LNCaP clone FGC (cell line): Measurements from ENCODE around the gene FAM120B.

Experiments
- DNase-seq: peaks from one replicate; pipeline ENCODE4 v3.0.0-alpha.2; 2011; ENCODE audit warnings: low read depth
- H3K4me3 ChIP-seq: 2 replicates; pipeline ENCODE4 v1.5.1; 2011; ENCODE audit warnings: mild to moderate bottlenecking, low read depth, low read length, control low read depth
- TF ChIP-seq, protein P1 (sequence below): IDR thresholded peaks from 2 replicates; pipeline ENCODE4 v1.5.1; 2012; ENCODE audit warnings: mild to moderate bottlenecking; ENCODE audit not compliant: control insufficient read depth, insufficient read depth; ENCODE audit errors: extremely low read depth

FAM120B gene

DNA sequence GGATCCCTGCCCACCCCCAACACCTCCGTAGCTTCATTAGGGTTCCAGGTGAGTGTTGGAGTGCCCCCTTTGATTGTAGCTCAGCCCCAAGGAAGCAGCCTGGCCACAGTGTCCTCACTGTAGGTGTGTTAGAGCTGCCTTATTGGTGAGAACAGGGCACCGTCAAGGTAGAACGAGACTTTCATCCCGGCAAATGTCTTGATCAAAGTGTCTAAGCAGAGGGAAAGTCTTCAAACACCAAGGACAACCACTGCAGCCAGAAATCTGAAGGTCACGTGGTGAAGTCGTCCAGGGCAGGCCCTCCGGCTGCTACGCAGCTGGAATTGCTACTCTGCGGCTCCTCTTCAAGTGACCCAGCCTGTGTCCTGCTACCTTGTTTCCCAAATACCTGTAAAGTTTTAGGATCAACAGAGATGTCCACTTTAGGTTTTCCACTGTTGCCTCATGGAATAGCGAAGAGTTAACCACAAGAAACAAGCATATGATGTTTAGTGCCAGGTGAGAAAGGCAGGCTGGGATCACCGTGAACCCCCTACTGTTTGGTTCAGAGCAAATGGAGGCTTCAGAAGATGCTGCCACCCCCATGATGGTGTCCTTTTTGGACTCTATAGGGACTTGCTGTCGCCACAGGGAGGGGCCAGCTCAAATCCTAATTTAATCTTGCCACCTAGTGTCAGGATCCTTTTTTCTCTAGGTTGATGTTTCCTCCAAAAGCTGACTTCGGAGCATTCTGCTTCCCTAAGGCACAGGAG lies 14.0 kb upstream of the FAM120B start:
- DNase-seq: no peak
- TF ChIP-seq, protein P1, sequence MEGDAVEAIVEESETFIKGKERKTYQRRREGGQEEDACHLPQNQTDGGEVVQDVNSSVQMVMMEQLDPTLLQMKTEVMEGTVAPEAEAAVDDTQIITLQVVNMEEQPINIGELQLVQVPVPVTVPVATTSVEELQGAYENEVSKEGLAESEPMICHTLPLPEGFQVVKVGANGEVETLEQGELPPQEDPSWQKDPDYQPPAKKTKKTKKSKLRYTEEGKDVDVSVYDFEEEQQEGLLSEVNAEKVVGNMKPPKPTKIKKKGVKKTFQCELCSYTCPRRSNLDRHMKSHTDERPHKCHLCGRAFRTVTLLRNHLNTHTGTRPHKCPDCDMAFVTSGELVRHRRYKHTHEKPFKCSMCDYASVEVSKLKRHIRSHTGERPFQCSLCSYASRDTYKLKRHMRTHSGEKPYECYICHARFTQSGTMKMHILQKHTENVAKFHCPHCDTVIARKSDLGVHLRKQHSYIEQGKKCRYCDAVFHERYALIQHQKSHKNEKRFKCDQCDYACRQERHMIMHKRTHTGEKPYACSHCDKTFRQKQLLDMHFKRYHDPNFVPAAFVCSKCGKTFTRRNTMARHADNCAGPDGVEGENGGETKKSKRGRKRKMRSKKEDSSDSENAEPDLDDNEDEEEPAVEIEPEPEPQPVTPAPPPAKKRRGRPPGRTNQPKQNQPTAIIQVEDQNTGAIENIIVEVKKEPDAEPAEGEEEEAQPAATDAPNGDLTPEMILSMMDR: peak; percentile 64
- H3K4me3 ChIP-seq: no peak overlapping the region

DNA sequence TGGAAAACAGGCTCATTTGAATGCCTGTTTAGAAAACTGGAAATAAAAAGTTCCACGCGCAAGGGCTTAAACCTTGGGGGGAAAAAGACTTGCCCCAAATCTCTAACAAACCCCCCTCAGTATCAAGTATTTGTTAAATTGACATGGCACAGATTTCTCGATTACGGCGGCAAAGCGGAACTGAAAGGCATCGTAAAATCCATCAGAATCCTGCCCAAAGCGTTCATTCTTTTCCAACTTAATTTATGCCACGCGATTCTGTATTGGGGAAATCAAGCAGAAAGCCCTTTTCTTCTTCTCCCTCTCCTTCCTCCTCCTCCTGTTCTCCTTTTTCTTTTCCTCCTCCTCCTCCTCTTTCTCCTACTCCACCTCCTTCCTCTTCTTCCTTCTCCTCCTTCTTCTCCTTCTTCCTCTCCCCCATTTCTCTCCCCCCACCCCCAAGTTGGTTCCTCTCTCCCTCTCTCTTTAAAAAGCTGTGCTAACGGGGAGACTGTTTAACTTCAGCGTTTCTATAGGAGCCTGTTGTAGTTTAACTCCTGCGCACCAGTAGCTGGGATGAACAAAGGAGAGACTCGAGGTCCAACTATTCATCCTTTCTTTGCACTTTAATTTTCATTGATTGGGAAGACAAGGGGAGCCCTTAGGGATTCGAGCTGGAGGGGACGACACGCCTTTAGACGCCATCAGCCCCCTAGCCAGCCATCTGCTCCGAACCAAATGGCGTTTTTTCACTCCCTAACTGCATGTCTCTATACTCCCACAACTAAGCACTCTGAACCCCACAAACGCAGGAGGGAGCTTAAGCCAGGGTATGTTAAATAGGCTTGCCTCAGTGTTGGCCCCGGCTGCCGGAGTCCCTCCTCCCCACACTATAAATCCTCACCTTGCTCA lies 13.0 kb upstream of the FAM120B start:
- TF ChIP-seq, protein P1: no peak
- no peak for DNase-seq
- no peak overlapping the region for H3K4me3 ChIP-seq

DNA sequence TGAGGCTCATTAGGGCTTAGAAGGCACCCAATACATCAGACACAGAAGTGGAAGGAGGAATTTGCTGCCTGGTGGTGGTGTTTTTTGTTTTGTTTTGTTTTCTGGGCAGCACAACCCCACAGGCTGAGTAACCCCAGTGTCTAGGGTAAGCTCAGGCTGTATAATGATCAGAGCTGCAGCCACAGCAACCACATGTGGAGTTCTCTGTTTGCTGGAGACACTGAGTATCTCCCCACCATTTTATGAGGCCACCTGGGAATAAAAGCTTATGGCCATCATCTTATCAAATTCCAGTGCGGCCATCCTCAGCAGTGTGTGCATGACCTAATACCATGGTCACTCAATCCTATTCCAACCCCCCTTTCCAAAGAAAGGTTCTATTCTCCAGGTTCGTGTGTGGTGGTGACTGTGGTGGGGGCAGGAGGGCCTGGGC lies 12.2 kb upstream of the FAM120B start:
- TF ChIP-seq, protein P1: no peak
- no peak for DNase-seq
- H3K4me3 ChIP-seq: no peak overlapping the region

DNA sequence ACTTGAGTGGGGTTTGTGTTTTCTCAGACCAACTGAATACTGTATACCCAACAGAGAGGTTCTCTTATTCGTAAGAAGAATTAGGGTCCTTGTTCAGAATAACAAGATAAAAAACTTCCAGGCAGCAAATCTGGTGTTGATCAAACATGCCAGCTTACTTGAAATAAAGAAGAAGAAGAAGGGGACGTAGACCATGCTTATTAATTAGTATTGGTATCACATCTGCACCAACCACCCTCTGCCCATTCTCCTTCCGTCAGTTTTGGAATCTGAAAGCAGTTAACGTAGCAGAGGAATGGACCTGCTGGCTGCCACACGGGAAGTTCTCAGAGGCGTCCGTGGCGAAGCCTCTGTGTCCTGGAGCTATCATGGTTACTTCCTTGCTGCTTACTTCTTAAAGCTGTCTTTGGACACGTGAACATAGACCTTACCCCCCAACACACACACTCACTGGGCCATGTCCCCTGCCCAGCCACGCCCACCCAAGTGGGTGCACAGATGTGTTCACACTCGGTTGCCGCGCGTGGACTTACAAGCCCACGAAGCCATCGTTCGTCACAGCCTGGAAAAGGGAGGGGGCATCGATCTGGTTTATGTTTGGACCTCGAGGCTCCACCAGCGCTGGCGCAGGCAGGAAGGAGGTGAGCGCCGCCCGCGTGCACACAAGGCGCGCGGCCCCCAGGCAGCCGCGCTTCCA lies 11.6 kb upstream of the FAM120B start:
- DNase-seq: no peak
- H3K4me3 ChIP-seq: peak overlapping the region; percentile 49; the same call in 1 of the 2 replicates
- TF ChIP-seq, protein P1: no peak

DNA sequence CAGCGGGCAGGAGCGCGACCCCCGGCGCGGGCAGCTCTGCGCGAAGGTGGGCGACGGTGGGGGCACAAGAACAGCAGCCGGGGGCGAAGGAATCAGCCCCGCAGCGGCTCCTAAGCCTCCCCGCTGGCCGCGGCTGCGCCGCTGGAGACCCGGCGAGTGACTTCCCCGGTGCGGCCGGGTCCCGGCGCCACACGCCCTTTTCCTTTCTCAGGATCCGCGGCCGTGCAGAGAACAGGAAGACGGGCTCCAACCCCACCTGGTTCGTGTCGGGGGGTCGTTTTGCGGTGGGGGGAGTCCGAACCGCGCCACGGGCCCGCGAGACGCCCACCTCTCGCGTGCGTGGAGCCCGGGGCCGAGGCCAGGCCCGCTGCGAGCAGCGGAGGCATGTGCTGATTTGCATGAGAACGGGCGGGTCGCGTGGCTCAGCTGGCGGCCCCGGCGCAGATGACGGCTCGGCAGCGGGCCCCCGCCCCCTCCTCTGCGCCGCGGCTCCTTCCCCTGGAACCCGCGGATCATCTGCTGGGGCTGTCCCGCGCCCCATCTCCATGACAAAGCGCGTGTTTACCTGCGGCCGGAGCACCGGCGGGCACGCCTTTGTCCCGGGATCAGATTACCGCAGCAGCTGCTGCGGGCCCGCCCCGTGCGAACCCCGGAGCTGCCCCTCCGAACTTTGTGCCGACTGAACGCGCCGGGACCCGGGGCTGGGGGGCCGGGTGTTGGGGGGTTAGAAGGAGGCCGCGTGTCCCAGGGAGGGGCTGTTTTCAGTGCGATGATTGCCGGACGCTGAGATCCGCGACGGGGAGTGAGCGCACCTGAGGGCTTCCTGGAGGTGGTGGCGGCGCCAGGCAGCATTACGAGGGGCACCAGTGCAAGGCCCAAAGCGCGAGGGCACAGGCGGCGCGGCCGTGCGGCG lies 10.8 kb upstream of the FAM120B start:
- TF ChIP-seq, protein P1: no peak
- peak overlapping the region; percentile 49 for H3K4me3 ChIP-seq
- DNase-seq: no peak

DNA sequence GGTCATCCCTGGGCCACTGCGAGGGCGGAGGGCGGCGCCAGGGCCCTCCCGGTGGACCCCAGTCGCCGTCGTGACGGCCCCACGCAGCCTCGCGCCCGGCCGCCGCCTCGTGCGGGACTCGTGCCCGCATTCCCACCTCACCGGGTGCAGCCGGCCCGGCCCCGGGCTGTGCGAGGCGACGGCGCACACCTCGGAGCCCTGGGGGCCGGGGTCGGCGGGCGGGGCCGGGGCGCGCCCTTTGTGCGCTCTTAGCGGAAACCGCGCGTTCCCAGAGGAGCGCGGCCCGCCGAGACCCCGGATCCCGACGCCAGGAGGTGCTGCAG lies 10.2 kb upstream of the FAM120B start:
- H3K4me3 ChIP-seq: peak overlapping the region; percentile 49; the same call in 1 of the 2 replicates
- TF ChIP-seq, protein P1: no peak
- DNase-seq: no peak
